Endodermal cell (in vitro differentiated cells): Measurements from ENCODE around the gene CHCHD10. TPM values are rescaled to one million over a fixed set of nuclear protein-coding genes. Genes with fewer than 3 reads are reported as not detected.

Source experiments
- DNase-seq: peaks from one replicate; pipeline ENCODE4 v3.0.0-alpha.2; 2017
- H3K27ac ChIP-seq: 2 replicates; pipeline ENCODE4 v1.5.1; 2013; ENCODE audit warnings: mild to moderate bottlenecking, low read depth, low read length, moderate library complexity
- H3K27me3 ChIP-seq: 2 replicates; pipeline ENCODE4 v1.6.1; 2013; ENCODE audit warnings: mild to moderate bottlenecking, low read length, moderate library complexity; ENCODE audit not compliant: insufficient read depth, control insufficient read depth, poor library complexity, severe bottlenecking
- H3K36me3 ChIP-seq: 2 replicates; pipeline ENCODE4 v1.7.0; 2013; ENCODE audit warnings: mild to moderate bottlenecking, low read length, moderate library complexity; ENCODE audit not compliant: control insufficient read depth, insufficient read depth
- H3K4me1 ChIP-seq: one replicate; pipeline ENCODE4 v1.7.0; 2013; ENCODE audit warnings: low read length; ENCODE audit not compliant: control insufficient read depth, insufficient read depth
- H3K4me3 ChIP-seq: 2 replicates; pipeline ENCODE4 v1.5.1; 2013; ENCODE audit warnings: mild to moderate bottlenecking, low read length, moderate library complexity
- H3K9ac ChIP-seq: 2 replicates; pipeline ENCODE4 v1.6.1; 2013; ENCODE audit warnings: mild to moderate bottlenecking, low read length, moderate library complexity; ENCODE audit not compliant: poor library complexity, severe bottlenecking; ENCODE audit errors: extremely low read depth
- H3K9me3 ChIP-seq: 2 replicates; pipeline ENCODE4 v1.6.1; 2013; ENCODE audit warnings: mild to moderate bottlenecking, low read length, moderate library complexity; ENCODE audit not compliant: control insufficient read depth
- H3K27ac Mint-ChIP-seq: 2 replicates; pipeline ENCODE4 v1.8.0; 2020; ENCODE audit warnings: mixed read lengths
- H3K27me3 Mint-ChIP-seq: 2 replicates; pipeline ENCODE4 v1.8.0; 2021; ENCODE audit warnings: mild to moderate bottlenecking, mixed read lengths; ENCODE audit not compliant: insufficient read depth
- H3K36me3 Mint-ChIP-seq: 2 replicates; pipeline ENCODE4 v1.8.0; 2020; ENCODE audit warnings: low read depth, mixed read lengths
- H3K4me1 Mint-ChIP-seq: 2 replicates; pipeline ENCODE4 v1.8.0; 2020; ENCODE audit warnings: mixed read lengths
- H3K4me3 Mint-ChIP-seq: 2 replicates; pipeline ENCODE4 v1.8.0; 2020; ENCODE audit warnings: mild to moderate bottlenecking, moderate library complexity, mixed read lengths
- H3K9me3 Mint-ChIP-seq: 2 replicates; pipeline ENCODE4 v1.8.0; 2020; ENCODE audit warnings: mild to moderate bottlenecking, mixed read lengths
- WGBS, 2 experiments: methylation state at CpG; one replicate each; pipeline versions ENCODE4 v1.1.5 to v1.1.7; 2013; ENCODE audit warnings: missing lambda C conversion rate in 2 of 2, mixed read lengths in 1 of 2; ENCODE audit not compliant: insufficient coverage in 1 of 2, insufficient read length in 1 of 2; 5-methylcytosine and 5-hydroxymethylcytosine counted together
- total RNA-seq, 2 donors: library from RNA; stranded (reverse); fragmentation: NEBNext Ultra II Directional in 1 of 2; extraction: Animal tissue kit (Norgen Biotek cat#: 25700) in 1 of 2; gene quantifications; 2 replicates in 1 of 2; 3 replicates in 1 of 2; pipeline ENCODE4 v1.2.1, GENCODE V29; 2021
- TF ChIP-seq, protein P1 (sequence below): fragments of 200-600 bp; sonication (generic); conservative IDR thresholded peaks from 2 replicates; pipeline ENCODE4 v1.5.0; 2021; ENCODE audit warnings: antibody characterized with exemption, mild to moderate bottlenecking

The CHCHD10 gene
- total RNA-seq, 2 donors from 2014 or later: 76.1 to 103 TPM

GRCh38 chr22:23763579-23763945, 4.2 kb downstream of the CHCHD10 start:
- peak; percentile 80 for DNase-seq
- Mint-ChIP-seq H3K27ac (no peak overlapping the region), H3K36me3 (no peaks in the 10 kb centered on the region), H3K4me3 (peak overlapping the region; percentile 38), H3K4me1 (peaks cover 11% of the 10 kb centered on the region), H3K27me3 (peaks cover 12% of the 10 kb centered on the region), H3K9me3 (no peaks in the 10 kb centered on the region)
- no peaks in the 10 kb centered on the region for H3K27me3 ChIP-seq
- no peak overlapping the region for H3K27ac ChIP-seq
- no peaks in the 10 kb centered on the region for H3K4me1 ChIP-seq
- 59 to 66% methylated on average over 9 to 17 of the region's 17 CpGs for WGBS, 2 experiments
- H3K9ac ChIP-seq: no peak overlapping the region
- TF ChIP-seq, protein P1, sequence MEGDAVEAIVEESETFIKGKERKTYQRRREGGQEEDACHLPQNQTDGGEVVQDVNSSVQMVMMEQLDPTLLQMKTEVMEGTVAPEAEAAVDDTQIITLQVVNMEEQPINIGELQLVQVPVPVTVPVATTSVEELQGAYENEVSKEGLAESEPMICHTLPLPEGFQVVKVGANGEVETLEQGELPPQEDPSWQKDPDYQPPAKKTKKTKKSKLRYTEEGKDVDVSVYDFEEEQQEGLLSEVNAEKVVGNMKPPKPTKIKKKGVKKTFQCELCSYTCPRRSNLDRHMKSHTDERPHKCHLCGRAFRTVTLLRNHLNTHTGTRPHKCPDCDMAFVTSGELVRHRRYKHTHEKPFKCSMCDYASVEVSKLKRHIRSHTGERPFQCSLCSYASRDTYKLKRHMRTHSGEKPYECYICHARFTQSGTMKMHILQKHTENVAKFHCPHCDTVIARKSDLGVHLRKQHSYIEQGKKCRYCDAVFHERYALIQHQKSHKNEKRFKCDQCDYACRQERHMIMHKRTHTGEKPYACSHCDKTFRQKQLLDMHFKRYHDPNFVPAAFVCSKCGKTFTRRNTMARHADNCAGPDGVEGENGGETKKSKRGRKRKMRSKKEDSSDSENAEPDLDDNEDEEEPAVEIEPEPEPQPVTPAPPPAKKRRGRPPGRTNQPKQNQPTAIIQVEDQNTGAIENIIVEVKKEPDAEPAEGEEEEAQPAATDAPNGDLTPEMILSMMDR: no peak
- H3K36me3 ChIP-seq: peaks cover 4% of the 10 kb centered on the region
- no peak overlapping the region for H3K4me3 ChIP-seq
- H3K9me3 ChIP-seq: no peaks in the 10 kb centered on the region

GRCh38 chr22:23762842-23763578, 4.8 kb downstream of the CHCHD10 start, which contains the start of gene C22orf15:
C22orf15 (plus strand) TSS chr22:23762990; CDS start chr22:23763307, 317 bp downstream.
- H3K27ac Mint-ChIP-seq: no peak within 1 kb of the TSS
- H3K27ac ChIP-seq: peak within 1 kb of the TSS; percentile 18
- H3K4me3 Mint-ChIP-seq: peak within 1 kb of the TSS; percentile 38
- peaks cover 11% of the 10 kb centered on the region for H3K4me1 Mint-ChIP-seq
- H3K4me3 ChIP-seq: no peak within 1 kb of the TSS
- peak; percentile 81 for DNase-seq
- WGBS, 2 experiments: 82 to 86% methylated on average over 15 to 17 of the region's 23 CpGs
- TF ChIP-seq, protein P1: no peak
- H3K9me3 Mint-ChIP-seq: no peaks in the 10 kb centered on the region
- H3K36me3 ChIP-seq: peaks cover 4% of the 10 kb centered on the region
- no peaks in the 10 kb centered on the region for H3K36me3 Mint-ChIP-seq
- no peaks in the 10 kb centered on the region for H3K9me3 ChIP-seq
- H3K27me3 ChIP-seq: no peaks in the 10 kb centered on the region
- no peaks in the 10 kb centered on the region for H3K4me1 ChIP-seq
- no peak within 1 kb of the TSS for H3K9ac ChIP-seq
- peaks cover 12% of the 10 kb centered on the region for H3K27me3 Mint-ChIP-seq

DNA sequence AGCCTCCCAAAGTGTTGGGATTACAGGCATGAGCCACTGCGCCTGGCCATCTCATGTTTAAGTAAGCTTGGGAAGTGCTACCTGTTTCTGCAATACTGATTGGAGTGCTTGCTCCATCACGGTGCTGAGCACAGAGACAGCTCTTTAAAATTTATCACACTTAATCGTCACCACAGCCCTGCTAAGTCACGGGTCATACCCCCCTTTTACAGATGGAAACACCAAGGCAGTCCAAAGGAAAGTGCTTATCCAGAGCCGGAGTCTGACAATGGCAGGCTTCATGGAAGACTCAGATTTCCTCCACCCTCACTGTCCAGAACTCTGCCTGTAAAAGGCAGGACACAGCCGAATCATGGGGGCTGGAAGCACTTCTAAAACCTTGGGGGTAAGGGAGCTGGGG, 7.7 kb downstream of the CHCHD10 start:
- H3K4me3 ChIP-seq: no peak overlapping the region
- Mint-ChIP-seq H3K9me3 (no peaks in the 10 kb centered on the region), H3K36me3 (no peaks in the 10 kb centered on the region), H3K27me3 (peaks cover 12% of the 10 kb centered on the region), H3K4me1 (peaks cover 15% of the 10 kb centered on the region), H3K27ac (no peak overlapping the region), H3K4me3 (no peak overlapping the region)
- no peaks in the 10 kb centered on the region for H3K36me3 ChIP-seq
- H3K27ac ChIP-seq: no peak overlapping the region
- no peaks in the 10 kb centered on the region for H3K9me3 ChIP-seq
- H3K4me1 ChIP-seq: no peaks in the 10 kb centered on the region
- no peak overlapping the region for H3K9ac ChIP-seq
- WGBS, 2 experiments: 86 to 89% methylated on average over 4 to 6 of the region's 6 CpGs
- DNase-seq: no peak
- TF ChIP-seq, protein P1: no peak
- no peaks in the 10 kb centered on the region for H3K27me3 ChIP-seq
